Right ventricle myocardium superior (tissue), 1 donor: ENCODE data around the gene TTC21A. TPM values are rescaled to one million over a fixed set of nuclear protein-coding genes. Genes with fewer than 3 reads are reported as not detected.

Source experiments
- ATAC-seq: fragments of 200-7000 bp; cut with Tn5 transposase; one replicate; pipeline ENCODE4 v1.9.1; 2020; ENCODE audit warnings: mild to moderate bottlenecking; ENCODE audit not compliant: poor library complexity
- DNase-seq: peaks from one replicate; pipeline ENCODE4 v3.0.0-alpha.2; 2020
- intact Hi-C: fragments of 100-400 bp; cut with DNase I; formaldehyde crosslinking; loops from one replicate; pipeline ENCODE4 v1.11.2; 2022
- total RNA-seq: library from RNA; stranded (reverse); fragmentation: NEBNext Ultra II Directional; extraction: Animal tissue kit (Norgen Biotek cat#: 25700); gene quantifications from one replicate; pipeline ENCODE4 v1.2.1, GENCODE V29; 2021
- donor health status: DM: no; HTN: yes; CAD: no; lungs with severe emphysema.

The TTC21A gene
- total RNA-seq, 1 donor from 2014 or later: 2.0 TPM

- DNase-seq (no peak), ATAC-seq (no peak)
- intact Hi-C loops: no loop called here
These were observed 4.6 kb downstream of the TTC21A start for GRCh38 chr3:39112113-39112512.

GRCh38 chr3:39112535-39112934 is 5.1 kb downstream of the TTC21A start:
- no peak for ATAC-seq
- no peak for DNase-seq
- intact Hi-C loops: no loop called here

- DNase-seq (no peak), ATAC-seq (no peak)
- intact Hi-C loops: no loop called here
These were observed 5.8 kb downstream of the TTC21A start for GRCh38 chr3:39113291-39113690.

GRCh38 chr3:39114456-39114855 is 7.0 kb downstream of the TTC21A start:
- DNase-seq: no peak
- intact Hi-C loops: no loop called here

GRCh38 chr3:39115870-39116269 is 8.4 kb downstream of the TTC21A start:
- no peak for ATAC-seq
- DNase-seq: no peak
- intact Hi-C loops: no loop called here

More at GRCh38 chr3:39114456-39114855, 7.0 kb downstream of the TTC21A start:
- no peak for ATAC-seq

GRCh38 chr3:39118079-39118478 is 10.6 kb downstream of the TTC21A start:
- intact Hi-C loops: no loop called here
- ATAC-seq: no peak

GRCh38 chr3:39118931-39119660 is 11.6 kb downstream of the TTC21A start:
- ATAC-seq: no peak
- intact Hi-C loops: no loop called here
- no peak for DNase-seq

More at GRCh38 chr3:39118079-39118478, 10.6 kb downstream of the TTC21A start:
- no peak for DNase-seq

GRCh38 chr3:39121621-39122020 is 14.1 kb downstream of the TTC21A start:
- intact Hi-C loops: no loop called here
- ATAC-seq: no peak
- DNase-seq: no peak

- DNase-seq: no peak
- intact Hi-C loops: no loop called here
- ATAC-seq: no peak
These were observed 15.3 kb downstream of the TTC21A start for GRCh38 chr3:39122813-39123212.

GRCh38 chr3:39124876-39125840 is 17.7 kb downstream of the TTC21A start:
- no peak for DNase-seq
- intact Hi-C loops: loop anchor here (2.0 kb wide), 1 partner anchor 168 kb away; no protein-coding TSS in a partner anchor

GRCh38 chr3:39125841-39126500 is 18.5 kb downstream of the TTC21A start:
- intact Hi-C loops: loop anchor here (2.0 kb wide), 2 partner anchors 159 to 167 kb away; no protein-coding TSS in a partner anchor
- DNase-seq: no peak
- ATAC-seq: peak; percentile 6

More at GRCh38 chr3:39124876-39125840, 17.7 kb downstream of the TTC21A start:
- ATAC-seq: peak; percentile 30

- no peak for DNase-seq
- intact Hi-C loops: loop anchor here (2.0 kb wide), 1 partner anchor 158 kb away; no protein-coding TSS in a partner anchor
- peak; percentile 85 for ATAC-seq
These were observed 19.1 kb downstream of the TTC21A start for GRCh38 chr3:39126532-39127071.

- ATAC-seq: no peak
- intact Hi-C loops: loop anchor here (2.0 kb wide), 1 partner anchor 157 kb away; no protein-coding TSS in a partner anchor
- DNase-seq: no peak
These were observed 19.9 kb downstream of the TTC21A start for GRCh38 chr3:39127269-39127907.

GRCh38 chr3:39127908-39128304 is 20.4 kb downstream of the TTC21A start:
- intact Hi-C loops: loop anchor here (2.0 kb wide), 1 partner anchor 157 kb away; no protein-coding TSS in a partner anchor
- DNase-seq (no peak), ATAC-seq (no peak)

- DNase-seq (no peak), ATAC-seq (no peak)
- intact Hi-C loops: no loop called here
These were observed 21.5 kb downstream of the TTC21A start for GRCh38 chr3:39128951-39129350.

GRCh38 chr3:39130026-39130425 is 22.5 kb downstream of the TTC21A start:
- intact Hi-C loops: no loop called here
- ATAC-seq (no peak), DNase-seq (no peak)

- no peak for DNase-seq
- ATAC-seq: no peak
- intact Hi-C loops: no loop called here
These were observed 23.3 kb downstream of the TTC21A start for GRCh38 chr3:39130693-39131265.
